HG02970 (cell line): ENCODE results near the gene ASB6.

Experiments
- ATAC-seq: cut with Tn5 transposase; IDR thresholded peaks from one replicate; pipeline ENCODE4 v1.9.1; 2021; ENCODE audit warnings: mild to moderate bottlenecking, moderate library complexity, moderate number of reproducible peaks; ENCODE audit not compliant: unreplicated experiment, low FRiP score

ASB6 gene

GRCh38 chr9:129627556-129628440 is 14.2 kb downstream of the ASB6 start:
- no peak for ATAC-seq

- ATAC-seq = peak; percentile 12
Observed at GRCh38 chr9:129626625-129627284, 15.2 kb downstream of the ASB6 start.

- ATAC-seq = peak; percentile 82
Observed at GRCh38 chr9:129626079-129626624, 15.8 kb downstream of the ASB6 start, which contains the start of gene NTMT1. TSS of gene NTMT1 (plus strand) at chr9:129626163. CDS start at chr9:129632704, 6,541 bp downstream.

- ATAC-seq = no peak
Observed at GRCh38 chr9:129624947-129625346, 17.0 kb downstream of the ASB6 start.

GRCh38 chr9:129624168-129624759 is 17.7 kb downstream of the ASB6 start:
- no peak for ATAC-seq

GRCh38 chr9:129623331-129623730 is 18.6 kb downstream of the ASB6 start:
- ATAC-seq = no peak

GRCh38 chr9:129620669-129621295 is 21.2 kb downstream of the ASB6 start, which contains the start of gene C9orf50:
TSS of gene C9orf50 (minus strand) at chr9:129621101. CDS start at chr9:129620574, 527 bp downstream.
- no peak for ATAC-seq

- no peak for ATAC-seq
Observed at GRCh38 chr9:129619787-129620668, 21.9 kb downstream of the ASB6 start.

- no peak for ATAC-seq
Observed at GRCh38 chr9:129617167-129617566, 24.8 kb downstream of the ASB6 start.

GRCh38 chr9:129615407-129616285 is 26.3 kb downstream of the ASB6 start:
- ATAC-seq = no peak

- no peak for ATAC-seq
Observed at GRCh38 chr9:129614932-129615331, 27.0 kb downstream of the ASB6 start.

- ATAC-seq = no peak
Observed at GRCh38 chr9:129613520-129614175, 28.3 kb downstream of the ASB6 start.

- no peak for ATAC-seq
Observed at GRCh38 chr9:129612815-129613519, 29.0 kb downstream of the ASB6 start.

GRCh38 chr9:129612123-129612522 is 29.8 kb downstream of the ASB6 start:
- ATAC-seq = no peak

GRCh38 chr9:129611307-129611800 is 30.6 kb downstream of the ASB6 start:
- ATAC-seq = no peak

- no peak for ATAC-seq
Observed at GRCh38 chr9:129610473-129611306, 31.3 kb downstream of the ASB6 start.

GRCh38 chr9:129610213-129610472 is 31.8 kb downstream of the ASB6 start:
- ATAC-seq = no peak
